Endothelial cell of umbilical vein (primary cell): Measurements from ENCODE around the gene ADGRL3. TPM values are rescaled to one million over a fixed set of nuclear protein-coding genes. Genes with fewer than 3 reads are reported as not detected.

Source experiments
- BruUV-seq: library from RNA; stranded (reverse); fragments of 400-500 nt; replicated peaks from 2 replicates; lab custom pipeline; 2021; lab: Mats Ljungman, UMichigan
- CTCF ChIA-PET: fragments of 300-600, 350-600 bp; sonication (Branson Sonifier 250); formaldehyde crosslinking; loops from one replicate; lab custom pipeline; 2021; ENCODE audit warnings: antibody characterized with exemption, inconsistent platforms; lab: Charles Lee
- POLR2A ChIA-PET: fragments of 300-600, 350-600 bp; sonication (Branson Sonifier 250); formaldehyde crosslinking; loops from one replicate; lab custom pipeline; 2021; ENCODE audit warnings: antibody characterized with exemption, inconsistent platforms; lab: Charles Lee
- DNase-seq: peaks from one replicate; pipeline ENCODE4 v3.0.0-alpha.2; 2011; ENCODE audit warnings: low read depth, low spot score
- FAIRE-seq: peaks from 2 replicates; lab custom pipeline; 2011; peaks lifted over from hg19 to GRCh38; lab: Jason Lieb, UNC
- H2AFZ ChIP-seq: 2 replicates; pipeline ENCODE4 v1.6.0; 2012; ENCODE audit warnings: low read depth, low read length, control low read depth, inconsistent platforms
- H3K27ac ChIP-seq: 2 replicates; pipeline ENCODE4 v1.5.1; 2011; ENCODE audit warnings: low read depth, mild to moderate bottlenecking, control low read depth, low read length, moderate library complexity; ENCODE audit not compliant: insufficient read depth
- H3K27me3 ChIP-seq, 2 experiments: 2 replicates each; pipeline versions ENCODE4 v1.6.0 to v1.6.1; 2011; ENCODE audit warnings: low read length in 2 of 2, mixed read lengths in 1 of 2; ENCODE audit not compliant: control insufficient read depth in 2 of 2, insufficient read depth in 2 of 2
- H3K36me3 ChIP-seq, 2 experiments: 2 replicates in 1 of 2; 3 replicates in 1 of 2; pipeline ENCODE4 v1.5.1; 2011; ENCODE audit warnings: low read length in 2 of 2, mild to moderate bottlenecking in 1 of 2, moderate library complexity in 1 of 2; ENCODE audit not compliant: control insufficient read depth in 2 of 2, insufficient read depth in 2 of 2; ENCODE audit errors: extremely low read depth in 1 of 2
- H3K4me1 ChIP-seq: 3 replicates; pipeline ENCODE4 v1.5.1; 2011; ENCODE audit warnings: mild to moderate bottlenecking, low read length; ENCODE audit not compliant: control insufficient read depth, insufficient read depth; ENCODE audit errors: extremely low read depth
- H3K4me2 ChIP-seq: 2 replicates; pipeline ENCODE4 v1.6.1; 2011; ENCODE audit warnings: low read length, control low read depth, mixed read lengths; ENCODE audit not compliant: insufficient read depth
- H3K4me3 ChIP-seq, 3 experiments: fragments of 200-600 bp in 1 of 3; sonication (generic), shearing (Covaris generic) in 1 of 3; replicated peaks in 1 of 3; 2 replicates each; pipeline ENCODE4 v1.5.1; 2011 to 2016; ENCODE audit warnings: control low read depth in 3 of 3, low read length in 3 of 3, mild to moderate bottlenecking in 2 of 3, inconsistent platforms in 1 of 3, low read depth in 1 of 3, moderate library complexity in 1 of 3; ENCODE audit not compliant: insufficient read depth in 1 of 3
- H3K79me2 ChIP-seq: 2 replicates; pipeline ENCODE4 v1.6.0; 2012; ENCODE audit warnings: low read length, inconsistent platforms; ENCODE audit not compliant: control insufficient read depth, insufficient read depth
- H3K9ac ChIP-seq: replicated peaks from 2 replicates; pipeline ENCODE3; 2011; ENCODE audit warnings: low read length, control low read depth; ENCODE audit not compliant: insufficient read depth; ENCODE audit errors: extremely low read depth
- H3K9me1 ChIP-seq: replicated peaks from 3 replicates; pipeline ENCODE4 v1.6.0; 2011; ENCODE audit warnings: mild to moderate bottlenecking, low read length; ENCODE audit not compliant: control insufficient read depth, insufficient read depth; ENCODE audit errors: extremely low read depth
- H3K9me3 ChIP-seq: replicated peaks from 2 replicates; pipeline ENCODE4 v1.5.1; 2012; ENCODE audit warnings: low read length, inconsistent platforms; ENCODE audit not compliant: control insufficient read depth, insufficient read depth
- H4K20me1 ChIP-seq: replicated peaks from 2 replicates; pipeline ENCODE3; 2011; ENCODE audit warnings: mild to moderate bottlenecking, low read length; ENCODE audit not compliant: control insufficient read depth, insufficient read depth; ENCODE audit errors: extremely low read depth
- EZH2 ChIP-seq: IDR thresholded peaks from 2 replicates; pipeline ENCODE4 v1.6.1; 2012; ENCODE audit warnings: borderline replicate concordance, low read depth, mild to moderate bottlenecking, moderate library complexity, low read length, inconsistent platforms; ENCODE audit not compliant: severe bottlenecking
- FOS ChIP-seq: IDR thresholded peaks from 2 replicates; pipeline ENCODE4 v1.6.1; 2011; ENCODE audit warnings: mild to moderate bottlenecking, low read length, moderate library complexity, borderline replicate concordance; ENCODE audit not compliant: insufficient read depth
- GATA2 ChIP-seq: IDR thresholded peaks from 2 replicates; pipeline ENCODE4 v1.7.0; 2011; ENCODE audit warnings: low read depth, mild to moderate bottlenecking, moderate library complexity, mixed read lengths, low read length; ENCODE audit not compliant: insufficient read length, insufficient read depth
- JUN ChIP-seq: IDR thresholded peaks from 2 replicates; pipeline ENCODE4 v1.6.1; 2011; ENCODE audit warnings: borderline replicate concordance, low read depth; ENCODE audit not compliant: insufficient read length, insufficient read depth
- MAX ChIP-seq: IDR thresholded peaks from 2 replicates; pipeline ENCODE4 v1.6.1; 2011; ENCODE audit not compliant: insufficient read depth, insufficient read length
- MYC ChIP-seq: IDR thresholded peaks from one replicate; pipeline ENCODE4 v1.6.1; 2011; ENCODE audit warnings: mild to moderate bottlenecking, low read depth, low read length
- POLR2A ChIP-seq: IDR thresholded peaks from 2 replicates; pipeline ENCODE4 v1.6.1; 2012; ENCODE audit warnings: low read depth, mild to moderate bottlenecking, control low read depth, low read length
- POLR2AphosphoS5 ChIP-seq: IDR thresholded peaks from 2 replicates; pipeline ENCODE4 v1.6.1; 2012; ENCODE audit warnings: low read depth, mild to moderate bottlenecking, control low read depth, low read length, moderate library complexity; ENCODE audit not compliant: insufficient read depth
- dilution Hi-C: fragments of 300-500 bp; cut with MboI; formaldehyde crosslinking; loops from one replicate; pipeline ENCODE4 v1.15.0; 2019; ENCODE audit warnings: low sequenced_read_pairs; ENCODE audit not compliant: extremely low pct_ligation_motif_present
- intact Hi-C: fragments of 100-400 bp; cut with micrococcal nuclease; formaldehyde crosslinking; loops from one replicate; pipeline ENCODE4 v1.10.0; 2022
- polyA plus RNA-seq, 4 experiments: library from polyadenylated mRNA; depleted of rRNA in 3 of 4; stranded (reverse) in 3 of 4; unstranded in 1 of 4; fragments of >200 nt; gene quantifications; 2 replicates each; pipeline versions ENCODE4 v1.2.1 to v1.2.3, GENCODE V29; 2011 to 2012; ENCODE audit warnings: missing spikeins in 1 of 4
- total RNA-seq: library from RNA; stranded (reverse); gene quantifications from 2 replicates; pipeline ENCODE4 v1.2.3, GENCODE V29; 2021
- TF ChIP-seq, protein P1 (sequence below), 2 donors: IDR thresholded peaks; 1 replicate in 1 of 2; 2 replicates in 1 of 2; pipeline ENCODE4 v1.5.1; 2011; ENCODE audit warnings: low read length in 2 of 2, mild to moderate bottlenecking in 2 of 2, moderate library complexity in 2 of 2, control low read depth in 1 of 2, inconsistent platforms in 1 of 2, low read depth in 1 of 2; ENCODE audit not compliant: insufficient read depth in 1 of 2; ENCODE audit errors: extremely low read depth in 1 of 2

The ADGRL3 gene
- total and polyA plus RNA-seq, 2 donors (not counting 3 experiments of a cell fraction or from before 2014, with no cell fraction given), result not detected

DNA sequence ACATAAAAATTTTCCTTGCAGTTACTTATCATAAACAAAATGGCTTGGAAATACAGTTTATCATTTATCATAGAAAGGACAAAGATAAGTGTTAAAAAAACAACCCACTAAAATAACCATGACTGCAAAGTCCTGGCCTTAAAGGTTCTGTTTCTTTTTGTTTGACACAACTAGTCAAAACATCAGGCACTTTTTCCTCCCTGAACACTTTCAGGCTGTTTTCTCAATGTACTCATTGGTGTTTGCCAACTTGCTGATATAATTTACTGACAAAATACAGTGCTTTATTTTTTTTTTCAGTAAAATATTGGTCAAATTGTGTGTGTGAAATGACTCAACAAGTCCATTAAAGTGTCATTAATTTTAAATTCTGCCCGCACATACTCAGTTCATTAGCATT lies 156.6 kb downstream of the ADGRL3 start:
- ChIA-PET CTCF (no interaction called here), POLR2A (no interaction called here)
- H3K27me3 ChIP-seq, result no peaks in the 10 kb centered on the region
- H3K4me3 ChIP-seq, result no peak overlapping the region
- no peaks in the 10 kb centered on the region for H3K4me1 ChIP-seq
- H3K36me3 ChIP-seq, result no peaks in the 10 kb centered on the region
- no peak overlapping the region for H2AFZ ChIP-seq
- H3K4me2 ChIP-seq, result no peak overlapping the region
- no peaks in the 10 kb centered on the region for H3K9me1 ChIP-seq
- DNase-seq, result no peak
- no TSS peak for BruUV-seq
- intact Hi-C loops, result no loop called here
- peak; percentile 4 for FAIRE-seq
- no peak overlapping the region for H3K9ac ChIP-seq
- no peak for TF ChIP-seq POLR2AphosphoS5
- TF ChIP-seq POLR2A, result no peak
- no peak for TF ChIP-seq MYC
- no peak for TF ChIP-seq GATA2
- TF ChIP-seq, protein P1, sequence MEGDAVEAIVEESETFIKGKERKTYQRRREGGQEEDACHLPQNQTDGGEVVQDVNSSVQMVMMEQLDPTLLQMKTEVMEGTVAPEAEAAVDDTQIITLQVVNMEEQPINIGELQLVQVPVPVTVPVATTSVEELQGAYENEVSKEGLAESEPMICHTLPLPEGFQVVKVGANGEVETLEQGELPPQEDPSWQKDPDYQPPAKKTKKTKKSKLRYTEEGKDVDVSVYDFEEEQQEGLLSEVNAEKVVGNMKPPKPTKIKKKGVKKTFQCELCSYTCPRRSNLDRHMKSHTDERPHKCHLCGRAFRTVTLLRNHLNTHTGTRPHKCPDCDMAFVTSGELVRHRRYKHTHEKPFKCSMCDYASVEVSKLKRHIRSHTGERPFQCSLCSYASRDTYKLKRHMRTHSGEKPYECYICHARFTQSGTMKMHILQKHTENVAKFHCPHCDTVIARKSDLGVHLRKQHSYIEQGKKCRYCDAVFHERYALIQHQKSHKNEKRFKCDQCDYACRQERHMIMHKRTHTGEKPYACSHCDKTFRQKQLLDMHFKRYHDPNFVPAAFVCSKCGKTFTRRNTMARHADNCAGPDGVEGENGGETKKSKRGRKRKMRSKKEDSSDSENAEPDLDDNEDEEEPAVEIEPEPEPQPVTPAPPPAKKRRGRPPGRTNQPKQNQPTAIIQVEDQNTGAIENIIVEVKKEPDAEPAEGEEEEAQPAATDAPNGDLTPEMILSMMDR (IDR thresholded peaks at IDR 0.05; ENCODE audit: extremely low read depth in 1 of 2, insufficient read depth in 1 of 2, low read depth in 1 of 2, low read length in 2 of 2), result no peak
- TF ChIP-seq MAX, result no peak
- no peak for TF ChIP-seq JUN
- TF ChIP-seq FOS, result no peak
- no peak for TF ChIP-seq EZH2
- H4K20me1 ChIP-seq, result no peaks in the 10 kb centered on the region
- H3K9me3 ChIP-seq, result no peaks in the 10 kb centered on the region
- no peak overlapping the region for H3K27ac ChIP-seq
- no peaks in the 10 kb centered on the region for H3K79me2 ChIP-seq
- dilution Hi-C loops, result no loop called here
